Loucy (cell line): ENCODE measurements around the gene SLC29A3.

Experiments
- H2AFZ ChIP-seq: fragments of 200-600 bp; sonication (generic); 2 replicates; pipeline ENCODE4 v1.6.0; 2016; ENCODE audit warnings: antibody characterized with exemption, mild to moderate bottlenecking, low read length, moderate library complexity
- H3F3A ChIP-seq: fragments of 200-600 bp; 2 replicates; pipeline ENCODE4 v1.6.0; 2016; ENCODE audit warnings: antibody characterized with exemption, low read depth, mild to moderate bottlenecking
- H3K27me3 ChIP-seq: fragments of 200-600 bp; sonication (generic); 2 replicates; pipeline ENCODE4 v1.6.1; 2014; ENCODE audit warnings: low read length, mild to moderate bottlenecking; ENCODE audit not compliant: insufficient read depth, poor library complexity, severe bottlenecking
- H3K36me3 ChIP-seq: fragments of 200-600 bp; sonication (generic); 2 replicates; pipeline ENCODE4 v1.6.1; 2016; ENCODE audit warnings: low read length; ENCODE audit not compliant: insufficient read depth
- H3K4me1 ChIP-seq: fragments of 200-600 bp; sonication (generic); 2 replicates; pipeline ENCODE4 v1.5.1; 2014; ENCODE audit warnings: low read length, mild to moderate bottlenecking; ENCODE audit not compliant: insufficient read depth, poor library complexity, severe bottlenecking
- H3K4me2 ChIP-seq: fragments of 200-600 bp; sonication (generic); 2 replicates; pipeline ENCODE4 v1.6.0; 2014; ENCODE audit warnings: antibody characterized with exemption, low read length, low read depth, mild to moderate bottlenecking; ENCODE audit not compliant: poor library complexity, severe bottlenecking
- H3K4me3 ChIP-seq: fragments of 200-600 bp; sonication (generic); 2 replicates; pipeline ENCODE4 v1.5.1; 2014; ENCODE audit warnings: low read length, mild to moderate bottlenecking, mixed read lengths; ENCODE audit not compliant: poor library complexity, severe bottlenecking
- H3K79me2 ChIP-seq: fragments of 200-600 bp; sonication (generic); 2 replicates; pipeline ENCODE4 v1.6.1; 2014; ENCODE audit warnings: low read length; ENCODE audit not compliant: insufficient read depth
- H3K9ac ChIP-seq: fragments of 200-600 bp; sonication (generic); 2 replicates; pipeline ENCODE4 v1.6.0; 2014; ENCODE audit warnings: mild to moderate bottlenecking, low read depth, low read length, moderate library complexity; ENCODE audit not compliant: poor library complexity, severe bottlenecking
- H3K9me2 ChIP-seq: fragments of 200-600 bp; sonication (generic); replicated peaks from 2 replicates; pipeline ENCODE4 v1.6.1; 2016; ENCODE audit warnings: low read depth, low read length, mixed read lengths
- H3K9me3 ChIP-seq: fragments of 200-600 bp; sonication (generic); 2 replicates; pipeline ENCODE4 v1.6.1; 2014; ENCODE audit warnings: mild to moderate bottlenecking, antibody characterized with exemption, low read length, low read depth; ENCODE audit not compliant: insufficient read depth
- H4K20me1 ChIP-seq: fragments of 200-600 bp; sonication (generic); 2 replicates; pipeline ENCODE4 v1.6.0; 2014; ENCODE audit warnings: antibody characterized with exemption, low read length, mild to moderate bottlenecking; ENCODE audit not compliant: insufficient read depth, poor library complexity, severe bottlenecking
- CTCF ChIP-seq: fragments of 200-600 bp; sonication (generic); conservative IDR thresholded peaks from 2 replicates; pipeline ENCODE4 v1.5.1; 2014; ENCODE audit warnings: mild to moderate bottlenecking, antibody characterized with exemption, low read length
- EZH2phosphoT487 ChIP-seq: fragments of 200-600 bp; IDR thresholded peaks from 2 replicates; pipeline ENCODE4 v1.6.1; 2018; ENCODE audit warnings: antibody characterized with exemption, mild to moderate bottlenecking, moderate library complexity, borderline replicate concordance

Gene SLC29A3

DNA sequence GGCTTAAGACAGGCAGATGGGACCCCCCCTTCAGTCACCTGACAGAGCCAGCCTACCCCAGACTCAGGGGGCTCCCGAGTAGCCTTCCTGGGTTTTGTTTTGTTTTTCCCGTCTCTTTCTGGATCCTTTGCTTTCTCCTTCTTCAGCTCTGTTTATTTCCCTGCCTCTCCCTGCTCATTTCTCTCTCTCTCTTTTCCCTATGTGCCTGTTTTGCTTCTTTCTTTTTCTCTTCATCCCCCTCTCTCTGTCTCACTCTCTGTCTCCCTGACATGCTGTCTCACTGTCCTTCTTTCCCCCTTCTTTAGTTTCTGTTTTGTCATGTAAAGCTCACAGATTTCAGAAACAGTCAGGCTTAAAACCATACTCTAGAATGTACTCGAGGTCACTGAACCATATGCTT is 38.2 kb upstream of the SLC29A3 start:
- Histone ChIP-seq H3K4me1 (peaks cover 3% of the 10 kb centered on the region), H3K4me3 (no peak overlapping the region), H3K79me2 (no peaks in the 10 kb centered on the region), H3K27me3 (no peaks in the 10 kb centered on the region), H4K20me1 (no peaks in the 10 kb centered on the region), H3K4me2 (no peak overlapping the region), H3F3A (no peaks in the 10 kb centered on the region), H2AFZ (no peak overlapping the region), H3K9me3 (no peaks in the 10 kb centered on the region), H3K9me2 (no peaks in the 10 kb centered on the region), H3K9ac (no peak overlapping the region), H3K36me3 (no peaks in the 10 kb centered on the region)
- TF ChIP-seq CTCF (no peak), EZH2phosphoT487 (no peak)

DNA sequence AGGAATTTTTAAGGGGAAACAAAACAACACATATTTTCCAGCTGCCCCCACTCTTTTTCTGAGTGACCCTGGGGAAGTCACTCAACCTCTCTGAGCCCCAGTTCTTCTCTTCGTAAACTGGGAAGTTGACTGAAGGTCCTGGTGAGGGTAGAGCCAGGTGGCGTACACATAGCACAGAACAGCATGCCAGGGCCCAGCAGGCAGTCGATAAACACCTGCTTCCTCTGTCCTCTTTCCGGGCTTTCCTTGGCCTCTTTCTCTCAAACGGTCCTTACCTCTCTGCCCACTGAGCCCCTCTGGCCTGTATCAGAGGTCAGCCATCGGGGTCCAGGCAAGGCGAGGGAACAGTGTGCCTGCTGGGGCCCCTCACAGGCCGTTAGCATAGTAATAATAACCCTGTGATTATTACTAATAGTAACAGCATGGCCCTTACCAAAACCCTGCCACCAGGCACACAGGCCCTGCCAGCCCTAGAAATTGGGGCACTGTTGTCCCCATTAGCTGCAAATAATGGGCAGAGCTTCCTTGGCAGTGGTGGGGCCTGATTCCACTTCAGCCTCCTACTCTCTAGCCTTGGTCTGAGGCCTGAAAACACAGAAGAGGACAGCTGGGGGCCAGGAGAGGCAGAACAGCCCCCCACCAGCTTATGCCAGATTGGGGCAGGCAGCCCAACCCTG is 37.3 kb upstream of the SLC29A3 start:
- H3K36me3 ChIP-seq: no peaks in the 10 kb centered on the region
- no peaks in the 10 kb centered on the region for H4K20me1 ChIP-seq
- H3K4me2 ChIP-seq: no peak overlapping the region

GRCh38 chr10:71282323-71282680 is 36.8 kb upstream of the SLC29A3 start:
- Histone ChIP-seq H3K9me3 (no peaks in the 10 kb centered on the region), H3K4me1 (peaks cover 3% of the 10 kb centered on the region), H2AFZ (no peak overlapping the region), H3F3A (no peaks in the 10 kb centered on the region), H3K79me2 (no peaks in the 10 kb centered on the region), H3K4me3 (no peak overlapping the region), H3K9me2 (no peaks in the 10 kb centered on the region), H3K36me3 (no peaks in the 10 kb centered on the region), H3K9ac (no peak overlapping the region), H4K20me1 (no peaks in the 10 kb centered on the region), H3K4me2 (no peak overlapping the region), H3K27me3 (no peaks in the 10 kb centered on the region)
- TF ChIP-seq EZH2phosphoT487 (no peak), CTCF (no peak)

More for the DNA sequence above, 37.3 kb upstream of the SLC29A3 start:
- Histone ChIP-seq H3K4me1 (peaks cover 3% of the 10 kb centered on the region), H3K9me3 (no peaks in the 10 kb centered on the region), H3K4me3 (no peak overlapping the region), H3K9me2 (no peaks in the 10 kb centered on the region), H3K79me2 (no peaks in the 10 kb centered on the region), H3F3A (no peaks in the 10 kb centered on the region), H2AFZ (no peak overlapping the region), H3K27me3 (no peaks in the 10 kb centered on the region), H3K9ac (no peak overlapping the region)
- TF ChIP-seq EZH2phosphoT487: no peak
- no peak for TF ChIP-seq CTCF
